Chondrocyte (in vitro differentiated cells): Measurements from ENCODE around the gene PLEKHG1. TPM values are rescaled to one million over a fixed set of nuclear protein-coding genes. Genes with fewer than 3 reads are reported as not detected.

Source experiments
- DNase-seq: peaks from one replicate; pipeline ENCODE4 v3.0.0; 2021; ENCODE audit warnings: mixed read lengths, low spot score
- H3K27ac Mint-ChIP-seq: one replicate; pipeline ENCODE4 v1.8.0; 2021; ENCODE audit warnings: mild to moderate bottlenecking, moderate library complexity, mixed read lengths; ENCODE audit not compliant: unreplicated experiment
- H3K27me3 Mint-ChIP-seq: 2 replicates; pipeline ENCODE4 v1.8.0; 2021; ENCODE audit warnings: low read depth, mixed read lengths
- H3K36me3 Mint-ChIP-seq: 2 replicates; pipeline ENCODE4 v1.8.0; 2021; ENCODE audit warnings: low read depth, mixed read lengths
- H3K4me1 Mint-ChIP-seq: 2 replicates; pipeline ENCODE4 v1.8.0; 2021; ENCODE audit warnings: low read depth, mild to moderate bottlenecking, mixed read lengths
- H3K4me3 Mint-ChIP-seq: one replicate; pipeline ENCODE4 v1.8.0; 2021; ENCODE audit warnings: mild to moderate bottlenecking, moderate library complexity, mixed read lengths; ENCODE audit not compliant: unreplicated experiment
- H3K9me3 Mint-ChIP-seq: 2 replicates; pipeline ENCODE4 v1.8.0; 2021; ENCODE audit warnings: low read depth, mixed read lengths
- total RNA-seq: library from RNA; stranded (reverse); gene quantifications from 3 replicates; pipeline ENCODE4 v1.2.1, GENCODE V29; 2021
- TF ChIP-seq, protein P1 (sequence below): fragments of 200-600 bp; sonication (generic); IDR thresholded peaks from 2 replicates; pipeline ENCODE4 v1.5.0; 2021; ENCODE audit warnings: antibody characterized with exemption, mild to moderate bottlenecking, moderate library complexity

The PLEKHG1 gene
- total RNA-seq, 1 donor from 2014 or later = 1.8 TPM

DNA sequence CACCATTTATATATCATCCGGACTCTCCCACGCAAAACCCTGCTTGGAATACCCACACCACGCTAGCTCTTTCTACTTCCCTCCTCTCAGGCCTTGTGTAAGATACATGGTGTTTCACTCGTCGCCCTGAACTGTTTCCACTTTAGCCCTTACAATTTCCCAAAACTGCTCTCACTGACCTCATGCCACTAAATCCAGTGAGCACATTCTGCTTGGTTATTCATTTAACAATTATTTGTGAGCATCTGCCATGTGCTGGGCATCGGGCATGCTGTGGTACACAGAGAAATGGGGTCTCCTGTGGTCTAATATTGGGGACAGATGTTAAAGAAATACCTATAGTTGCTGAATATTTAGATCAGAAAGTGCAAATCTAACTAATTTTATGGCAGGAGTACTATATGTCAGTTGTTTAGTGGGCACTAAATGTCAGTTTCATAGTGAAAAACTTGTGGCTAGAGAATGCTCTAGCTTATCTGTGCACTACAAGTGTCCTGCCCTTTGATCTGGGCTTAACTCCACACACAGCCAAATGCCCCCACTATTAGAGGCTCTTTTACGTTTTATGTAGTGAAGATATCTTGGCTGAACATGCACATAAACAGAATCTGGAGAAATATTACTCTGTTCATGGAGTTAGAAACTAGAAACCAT is 41.0 kb downstream of the PLEKHG1 start:
- TF ChIP-seq, protein P1, sequence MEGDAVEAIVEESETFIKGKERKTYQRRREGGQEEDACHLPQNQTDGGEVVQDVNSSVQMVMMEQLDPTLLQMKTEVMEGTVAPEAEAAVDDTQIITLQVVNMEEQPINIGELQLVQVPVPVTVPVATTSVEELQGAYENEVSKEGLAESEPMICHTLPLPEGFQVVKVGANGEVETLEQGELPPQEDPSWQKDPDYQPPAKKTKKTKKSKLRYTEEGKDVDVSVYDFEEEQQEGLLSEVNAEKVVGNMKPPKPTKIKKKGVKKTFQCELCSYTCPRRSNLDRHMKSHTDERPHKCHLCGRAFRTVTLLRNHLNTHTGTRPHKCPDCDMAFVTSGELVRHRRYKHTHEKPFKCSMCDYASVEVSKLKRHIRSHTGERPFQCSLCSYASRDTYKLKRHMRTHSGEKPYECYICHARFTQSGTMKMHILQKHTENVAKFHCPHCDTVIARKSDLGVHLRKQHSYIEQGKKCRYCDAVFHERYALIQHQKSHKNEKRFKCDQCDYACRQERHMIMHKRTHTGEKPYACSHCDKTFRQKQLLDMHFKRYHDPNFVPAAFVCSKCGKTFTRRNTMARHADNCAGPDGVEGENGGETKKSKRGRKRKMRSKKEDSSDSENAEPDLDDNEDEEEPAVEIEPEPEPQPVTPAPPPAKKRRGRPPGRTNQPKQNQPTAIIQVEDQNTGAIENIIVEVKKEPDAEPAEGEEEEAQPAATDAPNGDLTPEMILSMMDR = no peak
- Mint-ChIP-seq H3K36me3 (no peaks in the 10 kb centered on the region), H3K4me1 (peaks cover 4% of the 10 kb centered on the region), H3K9me3 (no peaks in the 10 kb centered on the region), H3K4me3 (no peak overlapping the region), H3K27ac (no peak overlapping the region), H3K27me3 (no peaks in the 10 kb centered on the region)
- no peak for DNase-seq

DNA sequence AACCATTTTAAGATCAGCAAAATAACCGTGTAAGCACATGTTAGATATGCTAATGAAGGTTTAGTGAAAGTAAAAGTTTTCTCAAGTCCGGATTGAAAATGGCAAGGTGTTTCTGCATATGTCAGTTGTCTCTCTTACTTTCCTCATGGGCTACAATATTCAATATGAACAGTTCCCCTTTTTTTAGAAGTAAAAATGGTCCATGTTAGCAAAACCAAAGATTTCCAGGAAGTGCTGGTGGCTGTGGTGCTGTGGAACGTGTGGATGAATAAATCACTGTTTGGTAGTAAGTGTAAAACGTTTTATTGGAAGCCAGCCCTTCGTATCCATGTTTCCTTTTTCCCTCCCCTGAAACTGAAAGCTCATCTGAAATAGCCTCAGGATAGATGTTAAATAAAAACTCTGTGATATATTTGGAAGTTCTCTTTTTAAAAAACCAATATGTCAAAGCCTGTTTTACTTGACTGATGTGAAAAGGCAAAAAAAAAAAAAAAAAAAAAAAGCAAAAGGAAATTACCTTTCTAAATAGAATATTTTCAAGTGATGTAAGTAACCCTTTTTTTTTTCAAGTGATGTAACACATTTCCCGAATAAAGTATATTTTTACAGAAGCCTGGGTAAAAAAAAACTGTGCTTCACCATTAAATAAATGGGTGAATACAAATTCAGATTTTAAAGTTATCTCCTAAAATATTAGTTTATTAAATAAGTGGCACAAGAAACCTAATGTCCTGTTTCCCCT is 41.9 kb downstream of the PLEKHG1 start:
- Mint-ChIP-seq H3K4me3 (no peak overlapping the region), H3K27ac (no peak overlapping the region), H3K9me3 (no peaks in the 10 kb centered on the region), H3K4me1 (peaks cover 4% of the 10 kb centered on the region), H3K36me3 (no peaks in the 10 kb centered on the region), H3K27me3 (no peaks in the 10 kb centered on the region)
- TF ChIP-seq, protein P1 = no peak
- DNase-seq = no peak

DNA sequence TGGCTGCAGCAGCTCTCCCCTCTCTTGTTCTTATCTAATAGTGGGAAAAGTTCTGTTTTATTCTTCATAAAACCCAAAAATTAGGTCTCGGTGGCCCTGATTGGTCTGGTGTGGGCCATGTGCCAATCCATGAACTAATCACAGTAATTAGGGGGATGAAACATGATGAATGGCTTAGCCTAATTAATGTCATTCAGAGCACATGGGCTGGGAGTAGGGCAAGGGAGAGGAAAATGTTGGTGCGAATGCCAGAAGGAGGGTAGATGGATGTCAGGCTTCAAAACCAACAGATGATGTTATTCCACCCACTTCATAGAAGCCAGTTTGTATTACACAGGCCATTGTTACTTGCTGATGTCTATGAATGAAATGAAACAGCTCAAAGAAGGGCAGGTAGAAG is 46.5 kb downstream of the PLEKHG1 start:
- Mint-ChIP-seq H3K9me3 (no peaks in the 10 kb centered on the region), H3K4me1 (peaks cover 3% of the 10 kb centered on the region), H3K27ac (no peak overlapping the region), H3K4me3 (no peak overlapping the region), H3K36me3 (no peaks in the 10 kb centered on the region), H3K27me3 (no peaks in the 10 kb centered on the region)
- DNase-seq = no peak
- TF ChIP-seq, protein P1 = no peak

DNA sequence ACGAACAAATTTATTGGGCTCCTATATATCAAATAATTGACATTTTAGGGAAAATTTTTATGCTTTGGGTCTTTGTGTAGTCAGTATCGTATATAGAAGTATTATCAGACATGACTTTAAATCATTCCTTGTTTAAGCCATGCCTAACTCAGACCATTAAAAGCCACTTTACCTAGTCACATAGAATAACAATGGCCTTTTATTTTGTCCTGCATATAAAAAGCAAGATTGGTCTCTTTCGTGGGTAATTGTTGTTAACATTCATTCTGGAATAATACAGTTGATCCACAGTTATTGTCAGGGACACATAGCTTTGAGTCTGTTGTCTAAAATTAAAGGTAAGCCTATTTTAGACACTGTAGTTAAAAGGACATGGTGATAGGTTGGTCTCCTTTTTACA is 47.4 kb downstream of the PLEKHG1 start:
- no peak overlapping the region for H3K27ac Mint-ChIP-seq
- no peaks in the 10 kb centered on the region for H3K27me3 Mint-ChIP-seq
- DNase-seq = no peak
- TF ChIP-seq, protein P1 = no peak
- H3K36me3 Mint-ChIP-seq = no peaks in the 10 kb centered on the region
- no peaks in the 10 kb centered on the region for H3K4me1 Mint-ChIP-seq
- H3K9me3 Mint-ChIP-seq = no peaks in the 10 kb centered on the region
- no peak overlapping the region for H3K4me3 Mint-ChIP-seq

Other genes with a start within 250 kb of the PLEKHG1 start
- gene IYD, start 230.9 kb upstream of the PLEKHG1 start, total RNA-seq = not detected in 3 replicates